ENCODE measurements around the gene ZNF653.

GRCh38 chr19:11535792-11536595 lies 30.4 kb upstream of the ZNF653 start:
- peak; percentile 84 to 98 (median 93) for TF ChIP-seq CTCF (IDR thresholded peaks at IDR 0.05)
- TF ChIP-seq POLR2A (IDR thresholded peaks at IDR 0.05), result no peak

Measured in Peyer's patch (tissue), 4 donors.